AG20443 (cell line): ENCODE measurements around the gene RAB7B.
"Not testable (repeated sequence)": the region's sequence is repeated elsewhere in the genome, so short reads cannot be mapped to it uniquely, and the experiment has no call there.

Experiments used
- DNase-seq: peaks from one replicate; pipeline ENCODE4 v3.0.0; 2012; ENCODE audit warnings: low spot score, mixed read lengths

Gene RAB7B

GRCh38 chr1:206002871-206003801, at the start of gene RAB7B:
TSS of gene RAB7B (minus strand) at chr1:206003395. CDS start at chr1:205994135, 9,260 bp downstream.
- peak; percentile 91 for DNase-seq

GRCh38 chr1:206052231-206052865, 49.2 kb upstream of the RAB7B start:
- not testable (repeated sequence) for DNase-seq

GRCh38 chr1:206050655-206051235, 47.5 kb upstream of the RAB7B start:
- DNase-seq: no peak

- DNase-seq: no peak
These were observed 46.9 kb upstream of the RAB7B start for GRCh38 chr1:206049919-206050600.

GRCh38 chr1:206049293-206049692, 46.1 kb upstream of the RAB7B start:
- DNase-seq: no peak

- DNase-seq: no peak
These were observed 45.4 kb upstream of the RAB7B start for GRCh38 chr1:206048582-206048981.

GRCh38 chr1:206047271-206047670, 44.1 kb upstream of the RAB7B start:
- DNase-seq: no peak

GRCh38 chr1:206041640-206042039, 38.4 kb upstream of the RAB7B start:
- DNase-seq: no peak

GRCh38 chr1:206040328-206040727, 37.1 kb upstream of the RAB7B start:
- DNase-seq: no peak

- no peak for DNase-seq
These were observed 36.1 kb upstream of the RAB7B start for GRCh38 chr1:206039046-206039973.

- DNase-seq: no peak
These were observed 34.4 kb upstream of the RAB7B start for GRCh38 chr1:206037581-206037980.

GRCh38 chr1:206036663-206037455, 33.7 kb upstream of the RAB7B start:
- no peak for DNase-seq

GRCh38 chr1:206035027-206035426, 31.8 kb upstream of the RAB7B start:
- DNase-seq: no peak

- DNase-seq: no peak
These were observed 29.4 kb upstream of the RAB7B start for GRCh38 chr1:206032380-206033140.

GRCh38 chr1:206030714-206031113, 27.5 kb upstream of the RAB7B start:
- DNase-seq: peak; percentile 71

GRCh38 chr1:206030191-206030590, 27.0 kb upstream of the RAB7B start:
- DNase-seq: no peak

- peak; percentile 53 for DNase-seq
These were observed 26.3 kb upstream of the RAB7B start for GRCh38 chr1:206029484-206029883.

- DNase-seq: no peak
These were observed 22.2 kb upstream of the RAB7B start for GRCh38 chr1:206025283-206025820.

GRCh38 chr1:206023695-206024094, 20.5 kb upstream of the RAB7B start, which contains the start of gene CTSE:
TSS of gene CTSE (minus strand) at chr1:206023895. CDS start at chr1:206023791, 104 bp downstream.
- DNase-seq: no peak
